Activated T-helper 17 cell treated with anti-CD3 and anti-CD28 coated beads, Interleukin-2, amount 50 U/mL, for 72 hours (primary cell): ENCODE data around the gene BLCAP. TPM values are rescaled to one million over a fixed set of nuclear protein-coding genes. Genes with fewer than 3 reads are reported as not detected.

ENCODE experiments used
- ATAC-seq: fragments of 150-1000 bp; cut with Tn5 transposase; replicated peaks from 2 replicates; pipeline ENCODE4 v1.10.0; 2021; ENCODE audit warnings: mild to moderate bottlenecking, moderate library complexity
- H3K27ac Mint-ChIP-seq: one replicate; pipeline ENCODE4 v1.8.0; 2022; ENCODE audit warnings: mixed read lengths
- H3K27me3 Mint-ChIP-seq: one replicate; pipeline ENCODE4 v1.8.0; 2022; ENCODE audit warnings: mixed read lengths
- H3K36me3 Mint-ChIP-seq: one replicate; pipeline ENCODE4 v1.8.0; 2022; ENCODE audit warnings: low read depth, mild to moderate bottlenecking, mixed read lengths
- H3K4me1 Mint-ChIP-seq: one replicate; pipeline ENCODE4 v1.8.0; 2022; ENCODE audit warnings: mixed read lengths
- H3K4me3 Mint-ChIP-seq: one replicate; pipeline ENCODE4 v1.8.0; 2022; ENCODE audit warnings: mild to moderate bottlenecking, mixed read lengths
- H3K9me3 Mint-ChIP-seq: one replicate; pipeline ENCODE4 v1.8.0; 2022; ENCODE audit warnings: mixed read lengths
- total RNA-seq, 2 donors: library from RNA; stranded (reverse); gene quantifications; one replicate each; pipeline ENCODE4 v1.2.3, GENCODE V29; 2022

BLCAP gene
- total RNA-seq, 2 donors from 2014 or later = 21.6 to 30.0 TPM

DNA sequence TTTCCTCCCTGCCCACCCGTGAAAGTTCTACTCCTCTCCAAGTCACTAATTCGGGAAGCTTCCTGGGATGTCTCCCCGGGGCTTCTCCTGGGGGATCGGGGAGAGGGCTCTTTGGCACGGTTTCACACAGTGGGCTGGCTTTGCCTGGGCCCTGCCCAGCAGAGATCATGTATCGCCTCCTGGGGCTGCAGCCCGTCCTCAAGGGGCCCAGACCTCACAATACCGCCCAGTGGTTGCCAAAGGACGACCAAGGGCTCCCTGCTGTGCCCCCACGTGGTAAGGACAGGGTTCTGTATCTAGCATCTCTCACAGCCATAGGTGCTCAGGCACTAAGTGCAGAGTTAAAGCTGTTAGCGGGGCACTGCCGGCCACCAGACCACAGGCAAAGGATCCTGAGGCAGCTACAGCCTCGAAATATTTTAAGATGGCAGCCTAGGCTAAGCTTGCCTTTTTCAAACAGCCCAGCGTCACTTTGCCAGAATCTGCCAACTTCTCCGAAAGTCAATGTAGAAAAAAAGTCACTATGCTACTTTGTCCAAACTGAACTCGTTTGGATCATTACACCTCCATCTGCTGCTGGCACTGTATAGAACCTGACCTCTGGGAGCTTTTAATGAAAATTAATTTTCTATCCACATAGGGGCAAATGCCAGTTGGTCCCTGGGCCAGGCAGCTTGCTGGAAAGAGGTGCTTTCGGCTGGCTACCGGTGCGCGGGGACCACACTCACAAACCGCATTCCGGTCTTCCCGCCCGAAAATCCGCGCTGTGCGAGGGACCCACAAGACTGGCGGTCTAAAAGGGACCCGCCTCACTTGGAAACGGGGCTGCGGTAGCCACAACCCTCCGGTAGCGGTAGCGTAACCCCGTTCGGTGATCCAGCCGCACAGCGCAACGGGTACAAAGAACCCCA, 7.9 kb downstream of the BLCAP start:
- no peak for ATAC-seq
- Mint-ChIP-seq H3K27me3 (no peaks in the 10 kb centered on the region), H3K9me3 (no peaks in the 10 kb centered on the region), H3K4me3 (no peak overlapping the region), H3K4me1 (peaks cover 20% of the 10 kb centered on the region), H3K36me3 (peaks cover 39% of the 10 kb centered on the region), H3K27ac (no peak overlapping the region)

DNA sequence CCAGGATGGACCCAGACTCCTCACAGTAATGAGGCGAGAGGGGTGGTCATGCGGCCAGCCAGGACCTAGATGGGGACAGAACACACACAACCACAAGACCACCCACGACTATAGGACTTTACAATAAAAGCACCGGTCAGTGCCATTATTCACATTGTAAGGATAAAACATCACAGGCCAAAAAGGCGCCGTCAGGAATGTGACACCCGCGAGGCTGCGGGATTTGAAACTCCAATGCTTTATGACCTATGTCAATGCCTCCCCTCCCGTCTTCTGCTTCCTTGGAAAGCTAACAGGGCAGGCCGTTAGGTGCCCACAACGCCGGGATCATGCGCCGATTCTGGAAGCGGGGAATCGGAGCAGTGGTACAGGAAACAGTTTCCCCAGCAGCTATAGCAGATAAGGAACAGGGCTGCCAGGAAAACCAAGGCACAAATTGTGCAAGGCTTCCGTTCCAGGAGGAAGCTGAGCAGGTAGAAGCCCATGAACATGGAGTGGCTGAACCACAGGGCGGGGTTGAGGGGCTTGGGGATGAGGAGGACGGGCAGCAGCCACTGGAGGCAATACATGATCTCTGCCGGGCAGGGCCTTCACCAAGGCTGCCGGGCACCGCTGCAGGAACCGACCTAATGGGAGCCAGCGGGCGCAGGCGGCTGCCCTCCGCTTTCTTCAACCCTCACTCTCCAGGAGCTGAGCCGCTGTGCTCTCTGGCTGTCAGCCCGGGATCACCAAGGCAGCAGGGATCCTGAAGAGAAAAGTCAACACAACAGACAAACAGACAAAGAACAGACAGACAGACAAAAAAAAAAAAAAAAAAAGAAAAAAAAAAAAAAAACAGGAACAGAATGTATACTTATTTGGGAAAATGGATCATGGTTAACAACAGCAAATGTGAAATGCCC, 8.8 kb downstream of the BLCAP start:
- Mint-ChIP-seq H3K27me3 (no peaks in the 10 kb centered on the region), H3K4me3 (no peak overlapping the region), H3K36me3 (peaks cover 44% of the 10 kb centered on the region), H3K9me3 (no peaks in the 10 kb centered on the region), H3K4me1 (peaks cover 14% of the 10 kb centered on the region), H3K27ac (no peak overlapping the region)
- ATAC-seq = no peak

DNA sequence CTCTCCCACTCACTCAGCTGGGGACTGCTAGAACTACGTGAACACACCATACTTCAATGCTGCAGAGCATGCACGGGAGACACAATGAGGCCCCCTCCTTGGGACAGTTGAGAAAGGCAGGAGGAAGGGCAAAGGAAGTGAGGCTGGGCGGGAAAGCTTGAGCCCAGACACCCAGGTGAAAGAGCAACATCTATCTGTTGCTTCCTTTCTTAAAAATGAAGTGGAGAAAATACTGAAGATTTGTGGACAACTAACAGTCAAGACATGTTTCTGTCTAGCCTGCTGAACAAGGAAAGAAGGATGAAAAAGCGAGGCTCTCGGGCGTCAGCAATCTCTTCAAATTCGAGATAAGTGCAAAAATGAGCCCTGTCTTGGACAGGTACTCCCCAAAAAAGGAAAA, 9.6 kb downstream of the BLCAP start:
- peaks cover 14% of the 10 kb centered on the region for H3K4me1 Mint-ChIP-seq
- ATAC-seq = no peak
- H3K27me3 Mint-ChIP-seq = no peaks in the 10 kb centered on the region
- H3K4me3 Mint-ChIP-seq = no peak overlapping the region
- no peaks in the 10 kb centered on the region for H3K9me3 Mint-ChIP-seq
- H3K36me3 Mint-ChIP-seq = peaks cover 44% of the 10 kb centered on the region
- peak overlapping the region; percentile 27 for H3K27ac Mint-ChIP-seq

DNA sequence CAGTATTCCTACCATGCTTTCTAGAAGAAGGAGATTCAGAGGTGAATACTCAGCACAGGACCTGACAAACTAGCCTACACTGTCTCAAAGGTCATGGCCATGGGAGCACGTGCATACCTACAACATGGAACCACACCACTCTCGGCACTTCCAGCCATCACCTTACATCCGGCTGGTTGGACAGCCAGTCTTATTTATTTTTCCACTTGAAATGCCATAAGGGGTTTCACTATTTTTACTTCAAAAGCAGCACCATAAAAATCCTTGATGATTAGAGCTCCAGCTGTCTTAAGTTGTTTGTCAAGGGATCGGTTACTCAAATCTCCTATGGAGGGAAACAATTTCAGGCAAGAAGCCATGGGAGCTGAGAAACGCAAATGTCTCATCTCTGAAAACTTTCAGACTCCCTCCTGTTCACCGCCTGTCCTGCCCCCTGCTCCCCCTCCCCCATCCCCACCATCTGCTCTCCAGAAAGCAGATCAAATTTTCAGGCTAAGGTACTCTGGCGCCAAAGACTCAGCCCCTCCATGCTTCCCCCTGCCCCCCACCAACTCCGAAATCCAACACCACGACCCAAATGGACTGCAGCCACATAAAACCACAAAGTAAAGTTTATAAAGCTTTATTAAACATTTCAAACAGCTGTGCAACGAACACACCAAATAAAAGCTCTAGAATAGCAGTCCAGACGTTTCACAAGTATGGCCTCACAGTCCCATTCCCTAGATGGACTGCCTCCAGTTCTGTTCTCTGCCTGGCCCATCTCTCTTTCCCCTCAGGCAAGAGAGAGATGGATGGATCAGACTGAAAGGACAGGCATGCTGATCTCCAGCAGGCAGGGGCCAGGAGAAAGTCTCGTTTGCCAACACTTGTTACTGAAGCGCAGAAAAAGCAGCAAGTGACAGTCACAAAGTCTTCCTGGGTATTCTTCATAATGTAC, 10.6 kb downstream of the BLCAP start:
- Mint-ChIP-seq H3K9me3 (no peaks in the 10 kb centered on the region), H3K4me1 (peaks cover 14% of the 10 kb centered on the region), H3K27me3 (no peaks in the 10 kb centered on the region), H3K27ac (peak overlapping the region; percentile 27), H3K4me3 (no peak overlapping the region), H3K36me3 (peaks cover 44% of the 10 kb centered on the region)
- no peak for ATAC-seq

DNA sequence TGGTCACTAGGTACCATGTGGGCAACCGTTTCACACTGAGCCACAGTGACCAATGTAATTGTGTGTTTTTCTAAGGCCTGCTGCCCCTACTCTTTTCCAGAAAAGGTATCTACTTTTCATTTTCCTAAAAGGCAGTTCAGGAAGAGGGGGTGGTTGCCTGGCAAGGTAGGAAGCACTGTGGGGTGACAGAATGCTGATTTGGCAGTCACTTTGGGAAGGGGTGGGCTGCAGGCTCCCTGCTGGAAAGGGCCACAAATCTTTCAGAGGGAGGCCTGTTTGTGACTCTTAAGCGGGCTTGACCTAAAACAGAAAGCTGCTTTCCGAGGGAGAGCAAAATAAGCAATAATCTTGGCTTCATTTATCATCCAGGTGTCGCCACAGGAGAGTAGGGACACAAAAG, 11.8 kb downstream of the BLCAP start:
- Mint-ChIP-seq H3K4me1 (peaks cover 20% of the 10 kb centered on the region), H3K9me3 (no peaks in the 10 kb centered on the region), H3K27me3 (no peaks in the 10 kb centered on the region), H3K27ac (no peak overlapping the region), H3K36me3 (peaks cover 51% of the 10 kb centered on the region), H3K4me3 (no peak overlapping the region)
- ATAC-seq = no peak

DNA sequence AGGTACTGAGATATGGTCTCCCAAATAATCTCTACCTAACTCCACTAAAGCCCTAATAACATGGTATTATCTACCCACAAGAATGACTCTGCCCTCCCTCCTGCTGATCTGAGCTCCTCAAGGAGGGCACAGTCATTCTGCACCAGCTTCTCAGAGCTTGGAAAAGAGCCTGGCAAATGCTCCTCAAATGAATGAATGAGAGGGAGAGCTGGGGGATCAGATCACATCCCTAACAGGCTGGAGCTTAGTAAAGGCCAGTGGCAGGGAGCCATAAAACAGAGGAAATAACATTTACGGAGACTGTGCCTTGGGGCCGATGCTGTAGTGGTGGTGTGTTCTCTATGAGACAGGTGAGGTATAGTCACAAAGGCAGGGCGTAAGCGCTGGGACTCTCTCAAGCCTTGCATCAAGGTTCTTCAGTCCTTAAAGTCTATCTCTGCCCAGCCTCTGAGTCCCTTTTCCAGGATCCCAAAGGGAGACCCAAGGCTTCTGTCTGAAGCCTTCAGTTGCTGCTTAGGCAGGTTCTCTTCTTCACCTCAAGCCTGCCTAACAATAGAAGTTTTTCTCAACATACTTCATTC, 13.8 kb downstream of the BLCAP start:
- no peak for ATAC-seq
- H3K4me3 Mint-ChIP-seq = no peak overlapping the region
- peaks cover 20% of the 10 kb centered on the region for H3K4me1 Mint-ChIP-seq
- no peak overlapping the region for H3K27ac Mint-ChIP-seq
- H3K27me3 Mint-ChIP-seq = no peaks in the 10 kb centered on the region
- no peaks in the 10 kb centered on the region for H3K9me3 Mint-ChIP-seq
- peaks cover 54% of the 10 kb centered on the region for H3K36me3 Mint-ChIP-seq

DNA sequence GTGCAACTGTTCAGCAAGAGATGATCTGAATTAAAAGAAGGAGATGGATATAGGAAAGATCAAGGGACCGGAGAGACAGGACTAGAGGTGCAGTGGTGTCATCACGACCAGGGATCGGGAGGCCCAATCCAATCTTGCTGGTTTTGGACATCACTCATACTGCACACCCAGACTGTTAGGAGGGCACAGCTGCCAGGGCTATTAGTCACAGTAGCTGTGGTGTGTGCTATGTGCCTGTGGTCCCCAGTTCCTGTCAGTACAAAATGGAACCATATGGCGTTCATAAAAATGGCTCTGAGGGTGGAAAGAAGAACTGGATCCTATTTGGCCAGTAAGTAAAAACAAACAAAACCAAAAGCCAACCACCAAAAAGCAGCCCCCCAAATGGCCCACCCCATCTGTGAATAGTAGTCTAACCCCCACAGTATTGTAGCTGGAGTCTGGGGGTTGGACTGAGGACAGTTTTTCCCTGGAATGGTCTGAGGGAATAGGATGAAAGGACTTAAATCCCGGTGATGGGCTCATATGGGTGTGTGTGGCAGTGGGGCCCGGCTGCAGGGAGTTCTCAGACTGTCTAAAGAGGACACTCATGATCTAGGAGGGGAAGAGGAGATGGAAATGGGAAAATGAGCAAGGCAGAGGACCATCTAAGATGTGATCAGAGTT, 15.9 kb downstream of the BLCAP start:
- Mint-ChIP-seq H3K27me3 (no peaks in the 10 kb centered on the region), H3K36me3 (peaks cover 36% of the 10 kb centered on the region)

DNA sequence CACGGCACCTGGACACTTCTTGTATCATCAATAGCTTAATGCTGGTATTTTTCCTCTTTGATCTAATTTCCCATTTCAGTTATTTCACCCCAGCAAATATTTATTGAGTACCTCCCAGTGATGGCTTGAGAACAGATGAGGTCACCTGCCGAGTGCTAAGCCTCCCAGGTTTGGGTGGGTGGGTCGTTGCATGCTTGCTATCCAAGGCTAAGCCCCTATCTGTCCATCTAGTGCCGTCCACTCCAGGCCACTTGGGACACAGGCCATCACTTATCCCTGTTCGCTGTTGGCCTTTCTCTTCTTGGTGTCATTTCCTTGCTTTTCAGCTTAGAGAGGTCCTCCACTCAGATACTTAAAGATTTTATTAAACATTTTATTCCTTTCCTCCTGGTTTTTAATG, 17.4 kb downstream of the BLCAP start:
- peaks cover 6% of the 10 kb centered on the region for H3K4me1 Mint-ChIP-seq
- H3K27me3 Mint-ChIP-seq = no peaks in the 10 kb centered on the region
- H3K9me3 Mint-ChIP-seq = no peaks in the 10 kb centered on the region
- H3K27ac Mint-ChIP-seq = no peak overlapping the region
- no peak overlapping the region for H3K4me3 Mint-ChIP-seq
- H3K36me3 Mint-ChIP-seq = peaks cover 24% of the 10 kb centered on the region
- no peak for ATAC-seq

More for the DNA sequence above, 15.9 kb downstream of the BLCAP start:
- no peak overlapping the region for H3K27ac Mint-ChIP-seq
- no peak overlapping the region for H3K4me3 Mint-ChIP-seq
- ATAC-seq = no peak
- H3K9me3 Mint-ChIP-seq = no peaks in the 10 kb centered on the region
- H3K4me1 Mint-ChIP-seq = peaks cover 12% of the 10 kb centered on the region

DNA sequence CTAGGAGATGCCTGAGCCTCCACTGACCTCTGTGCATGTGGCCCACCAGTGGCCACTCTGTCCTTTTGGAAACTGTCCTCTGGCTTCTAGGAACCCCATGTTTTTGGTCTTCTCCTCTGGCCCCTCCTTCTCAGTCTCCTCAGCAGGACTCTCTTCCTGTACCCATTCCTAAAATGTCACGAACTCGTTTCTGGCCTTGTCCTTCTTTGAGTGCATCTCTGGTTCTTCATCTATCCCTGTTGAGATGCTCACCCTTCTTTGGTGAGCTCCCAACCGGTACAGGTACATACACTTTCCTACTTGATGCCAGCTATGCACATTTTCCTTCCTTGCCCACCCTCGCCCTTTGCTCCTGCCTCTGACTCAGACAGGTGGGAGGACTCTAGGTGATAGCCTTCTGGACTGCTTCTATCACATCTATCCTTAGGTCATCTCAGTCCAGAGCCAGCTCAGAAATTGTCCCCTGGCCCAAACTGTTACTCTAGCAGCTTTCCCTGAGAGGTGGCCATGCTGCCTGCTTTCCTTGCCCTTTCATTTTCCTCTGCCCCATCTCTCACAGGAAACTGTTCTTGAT, 21.4 kb downstream of the BLCAP start:
- ATAC-seq = no peak
- no peaks in the 10 kb centered on the region for H3K27me3 Mint-ChIP-seq

DNA sequence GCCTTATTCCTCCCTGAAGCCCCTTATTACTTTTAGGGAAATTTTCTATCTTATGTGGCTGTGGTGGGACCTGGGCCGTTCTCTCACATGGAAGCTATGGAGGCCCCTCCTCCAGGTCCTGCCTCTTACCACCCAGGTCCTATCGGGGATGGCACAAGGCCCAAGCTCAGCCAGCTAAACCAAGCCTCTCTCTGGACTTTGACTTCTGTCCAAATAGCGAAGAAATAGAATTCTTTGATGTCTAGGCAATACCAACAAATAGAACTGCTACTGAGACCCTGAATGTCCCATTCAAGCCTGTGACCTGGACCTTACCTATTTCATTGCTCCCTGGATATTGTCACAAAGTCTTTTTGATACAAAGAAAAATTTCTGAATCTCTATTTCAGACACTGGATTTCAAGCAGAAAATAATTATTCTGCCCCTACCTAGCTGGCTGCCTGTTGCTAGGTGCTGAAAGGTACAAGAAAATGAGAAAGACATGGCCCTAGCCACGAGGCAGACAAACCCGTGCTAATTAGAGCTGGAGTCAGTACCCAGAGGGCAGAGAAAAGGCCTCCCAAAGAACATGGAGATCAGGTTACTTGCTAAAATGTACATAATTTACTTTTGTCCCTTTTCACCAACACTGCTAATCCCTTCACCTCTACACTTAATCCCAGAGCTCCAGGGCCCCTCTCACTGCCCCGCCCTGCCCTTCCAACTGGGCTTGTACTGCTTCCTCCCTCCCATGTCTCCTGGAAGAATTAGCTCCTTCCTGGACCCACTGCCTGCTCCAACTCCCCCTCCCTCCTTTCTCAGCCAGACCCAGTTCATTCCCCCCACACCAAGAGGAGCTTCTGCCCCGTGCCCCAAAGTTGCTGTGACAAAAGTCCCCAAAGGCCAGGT, 22.2 kb downstream of the BLCAP start:
- no peaks in the 10 kb centered on the region for H3K4me1 Mint-ChIP-seq
- ATAC-seq = no peak
- no peaks in the 10 kb centered on the region for H3K9me3 Mint-ChIP-seq
- no peak overlapping the region for H3K4me3 Mint-ChIP-seq
- peak overlapping the region; percentile 49 for H3K27ac Mint-ChIP-seq
- no peaks in the 10 kb centered on the region for H3K27me3 Mint-ChIP-seq
- H3K36me3 Mint-ChIP-seq = peaks cover 4% of the 10 kb centered on the region

More for the DNA sequence above, 21.4 kb downstream of the BLCAP start:
- Mint-ChIP-seq H3K27ac (no peak overlapping the region), H3K4me3 (no peak overlapping the region), H3K36me3 (peaks cover 11% of the 10 kb centered on the region), H3K4me1 (peaks cover 3% of the 10 kb centered on the region), H3K9me3 (no peaks in the 10 kb centered on the region)

DNA sequence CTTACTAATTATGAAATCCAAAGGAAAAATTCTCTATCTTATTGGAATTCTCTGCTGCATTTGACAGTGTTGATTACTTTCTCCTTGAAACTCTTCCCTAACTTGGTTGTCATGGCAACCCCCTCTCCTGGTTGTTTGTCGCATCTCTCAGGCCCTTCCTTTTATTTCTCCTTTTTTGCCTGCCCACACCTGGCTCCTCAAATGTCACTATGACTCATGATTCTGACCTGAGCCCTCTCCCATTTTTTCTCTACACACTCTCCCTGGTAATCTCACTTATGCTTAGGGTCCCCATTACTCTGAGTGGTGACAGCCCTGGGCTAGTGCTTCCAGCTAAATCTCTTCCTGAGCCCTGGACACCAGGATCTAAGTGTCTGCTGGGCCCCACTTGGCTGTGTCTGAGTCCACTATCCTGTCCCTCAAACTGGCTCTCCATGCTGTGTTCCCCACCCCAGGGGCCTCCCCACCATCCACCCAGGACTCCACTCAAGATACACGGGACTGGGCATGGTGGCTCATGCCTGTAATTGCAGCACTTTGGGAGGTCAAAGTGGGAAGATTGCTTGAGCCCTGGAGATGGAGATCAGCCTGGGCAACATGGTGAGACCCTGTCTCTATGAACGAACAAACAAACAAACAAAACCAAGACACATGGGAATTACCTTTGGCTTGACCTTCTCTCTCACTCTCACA, 23.1 kb downstream of the BLCAP start:
- no peak for ATAC-seq
- Mint-ChIP-seq H3K4me3 (no peak overlapping the region), H3K27ac (peak overlapping the region; percentile 49)

More for the DNA sequence above, 23.1 kb downstream of the BLCAP start:
- peaks cover 6% of the 10 kb centered on the region for H3K36me3 Mint-ChIP-seq
- H3K9me3 Mint-ChIP-seq = no peaks in the 10 kb centered on the region
- no peaks in the 10 kb centered on the region for H3K4me1 Mint-ChIP-seq
- no peaks in the 10 kb centered on the region for H3K27me3 Mint-ChIP-seq
